Stimulated activated CD8-positive, alpha-beta memory T cell treated with anti-CD3 and anti-CD28 coated beads, Interleukin-7, amount 100 ng/mL, for 24 hours (primary cell): ENCODE data around the gene FAM76B.
A peak's percentile ranks its signal among the peaks of the same experiment; 100 is the strongest.
"Not testable (repeated sequence)": the region's sequence is repeated elsewhere in the genome, so short reads cannot be mapped to it uniquely, and the experiment has no call there.

Experiments used
- DNase-seq: peaks from one replicate; pipeline ENCODE4 v3.0.0-alpha.2; 2020; ENCODE audit warnings: low read depth

FAM76B gene

GRCh38 chr11:95789506-95790122 lies at the start of gene FAM76B:
TSS of gene FAM76B (minus strand) at chr11:95789782. CDS start at chr11:95789478, 304 bp downstream.
- peak; percentile 85 for DNase-seq

- DNase-seq = peak; percentile 1
Observed at GRCh38 chr11:95835768-95836488, 46.3 kb upstream of the FAM76B start.

- no peak for DNase-seq
Observed at GRCh38 chr11:95835351-95835750, 45.8 kb upstream of the FAM76B start.

GRCh38 chr11:95833378-95833777 lies 43.8 kb upstream of the FAM76B start:
- no peak for DNase-seq

GRCh38 chr11:95832763-95833162 lies 43.2 kb upstream of the FAM76B start:
- no peak for DNase-seq

GRCh38 chr11:95831198-95831883 lies 41.8 kb upstream of the FAM76B start:
- no peak for DNase-seq

GRCh38 chr11:95829580-95830259 lies 40.1 kb upstream of the FAM76B start:
- DNase-seq = no peak

- no peak for DNase-seq
Observed at GRCh38 chr11:95827696-95828095, 38.1 kb upstream of the FAM76B start.

GRCh38 chr11:95821640-95822039 lies 32.1 kb upstream of the FAM76B start:
- no peak for DNase-seq

GRCh38 chr11:95816037-95816436 lies 26.5 kb upstream of the FAM76B start:
- DNase-seq = no peak

- DNase-seq = not testable (repeated sequence)
Observed at GRCh38 chr11:95811052-95811451, 21.5 kb upstream of the FAM76B start.

GRCh38 chr11:95806464-95806863 lies 16.9 kb upstream of the FAM76B start:
- DNase-seq = not testable (repeated sequence)

- no peak for DNase-seq
Observed at GRCh38 chr11:95805869-95806268, 16.3 kb upstream of the FAM76B start.

- no peak for DNase-seq
Observed at GRCh38 chr11:95803973-95804372, 14.4 kb upstream of the FAM76B start.

- no peak for DNase-seq
Observed at GRCh38 chr11:95802806-95803205, 13.2 kb upstream of the FAM76B start.

GRCh38 chr11:95800438-95800837 lies 10.9 kb upstream of the FAM76B start:
- no peak for DNase-seq

GRCh38 chr11:95799546-95799945 lies 10.0 kb upstream of the FAM76B start:
- no peak for DNase-seq

GRCh38 chr11:95796501-95796900 lies 6.9 kb upstream of the FAM76B start:
- no peak for DNase-seq

GRCh38 chr11:95795627-95796295 lies 6.2 kb upstream of the FAM76B start:
- no peak for DNase-seq

GRCh38 chr11:95794086-95794485 lies 4.5 kb upstream of the FAM76B start:
- no peak for DNase-seq

GRCh38 chr11:95793116-95793515 lies 3.5 kb upstream of the FAM76B start:
- DNase-seq = no peak

GRCh38 chr11:95792700-95793099 lies 3.1 kb upstream of the FAM76B start:
- no peak for DNase-seq
